ENCODE data around the gene PSMB5.

DNA sequence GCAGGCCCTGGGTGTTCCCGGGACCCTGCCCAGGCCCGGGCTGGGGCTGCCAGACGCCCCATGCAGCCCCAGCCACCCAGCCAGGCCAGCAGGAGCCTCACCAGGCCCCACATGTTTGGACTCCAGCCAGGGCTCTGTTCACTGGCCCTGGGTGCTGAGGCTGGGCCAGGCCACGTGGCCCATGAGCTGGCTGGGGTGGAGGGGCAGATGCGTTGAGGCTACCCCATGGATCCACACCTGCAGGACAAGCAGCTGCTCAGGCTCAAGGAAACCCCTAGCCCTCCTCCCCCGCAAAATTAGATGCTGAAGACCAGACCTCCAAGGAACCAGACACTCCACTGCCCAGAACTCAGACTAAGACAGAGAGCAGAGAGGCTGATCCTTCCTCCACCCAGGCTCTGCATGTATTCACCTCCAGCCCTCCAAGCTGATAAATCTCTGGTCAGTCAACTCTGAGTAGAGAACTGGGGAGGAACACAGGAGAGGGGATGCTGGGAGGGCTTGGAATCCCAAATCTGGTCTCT, 21.0 kb upstream of the PSMB5 start:
- TF ChIP-seq, protein P1, sequence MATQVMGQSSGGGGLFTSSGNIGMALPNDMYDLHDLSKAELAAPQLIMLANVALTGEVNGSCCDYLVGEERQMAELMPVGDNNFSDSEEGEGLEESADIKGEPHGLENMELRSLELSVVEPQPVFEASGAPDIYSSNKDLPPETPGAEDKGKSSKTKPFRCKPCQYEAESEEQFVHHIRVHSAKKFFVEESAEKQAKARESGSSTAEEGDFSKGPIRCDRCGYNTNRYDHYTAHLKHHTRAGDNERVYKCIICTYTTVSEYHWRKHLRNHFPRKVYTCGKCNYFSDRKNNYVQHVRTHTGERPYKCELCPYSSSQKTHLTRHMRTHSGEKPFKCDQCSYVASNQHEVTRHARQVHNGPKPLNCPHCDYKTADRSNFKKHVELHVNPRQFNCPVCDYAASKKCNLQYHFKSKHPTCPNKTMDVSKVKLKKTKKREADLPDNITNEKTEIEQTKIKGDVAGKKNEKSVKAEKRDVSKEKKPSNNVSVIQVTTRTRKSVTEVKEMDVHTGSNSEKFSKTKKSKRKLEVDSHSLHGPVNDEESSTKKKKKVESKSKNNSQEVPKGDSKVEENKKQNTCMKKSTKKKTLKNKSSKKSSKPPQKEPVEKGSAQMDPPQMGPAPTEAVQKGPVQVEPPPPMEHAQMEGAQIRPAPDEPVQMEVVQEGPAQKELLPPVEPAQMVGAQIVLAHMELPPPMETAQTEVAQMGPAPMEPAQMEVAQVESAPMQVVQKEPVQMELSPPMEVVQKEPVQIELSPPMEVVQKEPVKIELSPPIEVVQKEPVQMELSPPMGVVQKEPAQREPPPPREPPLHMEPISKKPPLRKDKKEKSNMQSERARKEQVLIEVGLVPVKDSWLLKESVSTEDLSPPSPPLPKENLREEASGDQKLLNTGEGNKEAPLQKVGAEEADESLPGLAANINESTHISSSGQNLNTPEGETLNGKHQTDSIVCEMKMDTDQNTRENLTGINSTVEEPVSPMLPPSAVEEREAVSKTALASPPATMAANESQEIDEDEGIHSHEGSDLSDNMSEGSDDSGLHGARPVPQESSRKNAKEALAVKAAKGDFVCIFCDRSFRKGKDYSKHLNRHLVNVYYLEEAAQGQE (IDR thresholded peaks at IDR 0.05; ENCODE audit: insufficient read depth in 1 of 2, low read depth in 2 of 2, low read length in 2 of 2) = no peak
- TF ChIP-seq POLR2AphosphoS5 (IDR thresholded peaks at IDR 0.05; ENCODE audit: low read depth, low read length) (no peak), TAF1 (IDR thresholded peaks at IDR 0.05; ENCODE audit: borderline replicate concordance, insufficient read depth, low read length) (no peak), FOXP2 (optimal IDR thresholded peaks at IDR 0.05; ENCODE audit: borderline replicate concordance, extremely low read depth, extremely low read length, insufficient read depth) (no peak), SIN3A (IDR thresholded peaks at IDR 0.05; ENCODE audit: borderline replicate concordance, insufficient read depth, low read length) (no peak)

Measured in PFSK-1 (cell line).